ENCODE data around the gene HPDL. TPM values are rescaled to one million over a fixed set of nuclear protein-coding genes. Genes with fewer than 3 reads are reported as not detected.
"Not testable (repeated sequence)": the region's sequence is repeated elsewhere in the genome, so short reads cannot be mapped to it uniquely, and the experiment has no call there.

The HPDL gene
- total RNA-seq, 1 donor from 2014 or later, result 0.61 TPM

DNA sequence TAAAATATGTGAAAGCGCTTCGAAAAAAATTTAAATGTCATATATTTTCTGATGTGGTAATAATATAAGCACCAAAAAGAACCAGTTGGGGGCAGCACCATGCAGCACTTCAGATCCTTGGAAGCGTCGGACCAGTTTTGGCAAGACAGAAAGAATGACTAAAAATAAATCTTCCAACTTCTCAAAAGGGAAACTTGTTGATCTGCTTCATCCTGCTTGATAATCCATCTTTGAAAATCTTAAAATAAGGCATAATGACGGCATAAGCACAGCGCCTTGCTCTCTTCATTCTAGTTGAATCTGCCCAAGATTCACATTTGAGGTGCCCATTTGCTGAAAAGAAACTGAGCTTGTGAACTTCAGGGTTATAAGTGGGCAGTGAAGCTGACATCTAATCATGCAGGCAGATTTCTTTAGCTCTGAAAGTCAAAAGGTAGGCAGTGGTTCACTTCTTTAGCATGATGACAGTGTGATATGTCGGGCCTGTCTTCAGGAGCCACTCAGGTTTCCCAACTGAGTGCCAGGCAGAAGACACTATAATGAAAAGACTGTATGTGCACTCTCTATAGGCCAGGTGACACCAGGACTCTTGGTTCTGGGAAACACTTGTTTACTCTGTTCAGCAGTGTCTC, 33.3 kb downstream of the HPDL start:
- no peaks in the 10 kb centered on the region for H4K20me1 ChIP-seq (ENCODE audit: insufficient read depth, low read length)
- H3K4me1 ChIP-seq (ENCODE audit: insufficient read depth, low read length), result no peaks in the 10 kb centered on the region
- Mint-ChIP-seq H3K27ac (ENCODE audit: unreplicated experiment) (no peak overlapping the region), H3K4me3 (ENCODE audit: unreplicated experiment) (no peak overlapping the region), H3K27me3 (ENCODE audit: low read depth, unreplicated experiment) (no peaks in the 10 kb centered on the region), H3K36me3 (ENCODE audit: low read depth, unreplicated experiment) (no peaks in the 10 kb centered on the region), H3K9me3 (ENCODE audit: unreplicated experiment) (no peaks in the 10 kb centered on the region), H3K4me1 (ENCODE audit: low read depth, unreplicated experiment) (no peaks in the 10 kb centered on the region)
- H3K27me3 ChIP-seq (ENCODE audit: insufficient read depth, low read length), result no peaks in the 10 kb centered on the region
- H3K79me2 ChIP-seq (ENCODE audit: insufficient read depth, low read length), result no peaks in the 10 kb centered on the region
- peak; percentile 38 for DNase-seq (ENCODE audit: low read depth)
- H3K4me3 ChIP-seq (ENCODE audit: insufficient read depth, low read depth, low read length), result no peak overlapping the region
- H3K36me3 ChIP-seq (ENCODE audit: insufficient read depth, low read length), result no peaks in the 10 kb centered on the region
- no peak for FAIRE-seq
- TF ChIP-seq CTCF (IDR thresholded peaks at IDR 0.05; ENCODE audit: insufficient read depth, low read depth, low read length), result peak; percentile 59
- TF ChIP-seq EZH2 (IDR thresholded peaks at IDR 0.05; ENCODE audit: insufficient read depth, low read length), result no peak
- H3K9ac ChIP-seq (ENCODE audit: low read length), result no peak overlapping the region
- H3K9me3 ChIP-seq (ENCODE audit: insufficient read depth, low read depth, low read length), result no peaks in the 10 kb centered on the region
- H2AFZ ChIP-seq (ENCODE audit: low read depth, low read length), result peak overlapping the region; percentile 33
- peak overlapping the region; percentile 13 for H3K4me2 ChIP-seq (ENCODE audit: low read length)
- no peak overlapping the region for H3K27ac ChIP-seq (ENCODE audit: low read depth, low read length)

DNA sequence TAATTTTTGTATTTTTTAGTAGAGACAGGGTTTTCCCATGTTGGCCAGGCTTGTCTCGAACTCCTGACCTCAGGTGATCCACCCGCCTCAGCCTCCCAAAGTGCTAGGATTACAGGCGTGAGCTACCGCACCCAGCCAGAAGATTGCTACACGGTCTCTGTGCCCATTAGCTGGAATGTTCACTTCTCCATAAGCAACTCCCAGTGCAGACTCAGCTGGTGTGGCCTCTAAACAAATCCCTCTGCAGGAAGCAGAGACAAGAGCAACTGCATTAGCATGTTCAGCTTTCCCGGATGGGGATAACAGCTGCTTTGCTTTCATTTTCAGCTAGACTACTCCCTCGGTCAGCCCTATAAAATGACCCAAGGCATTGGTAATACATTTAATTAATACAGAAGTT, 34.3 kb downstream of the HPDL start:
- H3K4me3 Mint-ChIP-seq (ENCODE audit: unreplicated experiment); DNase-seq (ENCODE audit: low read depth); H3K4me1 ChIP-seq (ENCODE audit: insufficient read depth, low read length); H3K27ac ChIP-seq (ENCODE audit: low read depth, low read length); H3K4me3 ChIP-seq (ENCODE audit: insufficient read depth, low read depth, low read length); H3K27me3 ChIP-seq (ENCODE audit: insufficient read depth, low read length); H4K20me1 ChIP-seq (ENCODE audit: insufficient read depth, low read length); H3K36me3 Mint-ChIP-seq (ENCODE audit: low read depth, unreplicated experiment); H3K4me1 Mint-ChIP-seq (ENCODE audit: low read depth, unreplicated experiment); H3K36me3 ChIP-seq (ENCODE audit: insufficient read depth, low read length); H3K27me3 Mint-ChIP-seq (ENCODE audit: low read depth, unreplicated experiment); H3K9ac ChIP-seq (ENCODE audit: low read length); H3K79me2 ChIP-seq (ENCODE audit: insufficient read depth, low read length); H3K27ac Mint-ChIP-seq (ENCODE audit: unreplicated experiment); H3K9me3 Mint-ChIP-seq (ENCODE audit: unreplicated experiment); H3K4me2 ChIP-seq (ENCODE audit: low read length); H3K9me3 ChIP-seq (ENCODE audit: insufficient read depth, low read depth, low read length); FAIRE-seq: not testable (repeated sequence)
- H2AFZ ChIP-seq (ENCODE audit: low read depth, low read length), result peak overlapping the region; percentile 41

- Histone ChIP-seq H3K27me3 (ENCODE audit: insufficient read depth, low read length) (no peaks in the 10 kb centered on the region), H3K36me3 (ENCODE audit: insufficient read depth, low read length) (no peaks in the 10 kb centered on the region), H3K27ac (ENCODE audit: low read depth, low read length) (no peak overlapping the region), H4K20me1 (ENCODE audit: insufficient read depth, low read length) (no peaks in the 10 kb centered on the region), H3K4me1 (ENCODE audit: insufficient read depth, low read length) (no peaks in the 10 kb centered on the region), H3K79me2 (ENCODE audit: insufficient read depth, low read length) (no peaks in the 10 kb centered on the region), H3K9ac (ENCODE audit: low read length) (no peak overlapping the region), H3K4me2 (ENCODE audit: low read length) (no peak overlapping the region), H2AFZ (ENCODE audit: low read depth, low read length) (no peak overlapping the region), H3K9me3 (ENCODE audit: insufficient read depth, low read depth, low read length) (no peaks in the 10 kb centered on the region), H3K4me3 (ENCODE audit: insufficient read depth, low read depth, low read length) (no peak overlapping the region)
- no peak overlapping the region for H3K27ac Mint-ChIP-seq (ENCODE audit: unreplicated experiment)
- no peaks in the 10 kb centered on the region for H3K36me3 Mint-ChIP-seq (ENCODE audit: low read depth, unreplicated experiment)
- no peaks in the 10 kb centered on the region for H3K4me1 Mint-ChIP-seq (ENCODE audit: low read depth, unreplicated experiment)
- no peak overlapping the region for H3K4me3 Mint-ChIP-seq (ENCODE audit: unreplicated experiment)
- FAIRE-seq (no peak), DNase-seq (ENCODE audit: low read depth) (no peak)
- no peaks in the 10 kb centered on the region for H3K9me3 Mint-ChIP-seq (ENCODE audit: unreplicated experiment)
- TF ChIP-seq EZH2 (IDR thresholded peaks at IDR 0.05; ENCODE audit: insufficient read depth, low read length) (no peak), CTCF (IDR thresholded peaks at IDR 0.05; ENCODE audit: insufficient read depth, low read depth, low read length) (no peak)
- H3K27me3 Mint-ChIP-seq (ENCODE audit: low read depth, unreplicated experiment), result no peaks in the 10 kb centered on the region
Observed at GRCh38 chr1:45364294-45364693, 37.6 kb downstream of the HPDL start.

Data from astrocyte (in vitro differentiated cells and primary cell).